Stimulated activated CD4-positive, alpha-beta T cell treated with anti-CD3 and anti-CD28 coated beads, Interleukin-15, amount 100 ng/mL, for 1 hour (primary cell): Measurements from ENCODE around the gene SRP72.

Experiments
- DNase-seq, 2 donors: peaks; one replicate each; pipeline ENCODE4 v3.0.0-alpha.2; 2020; ENCODE audit warnings: low read depth in 1 of 2, low spot score in 1 of 2

SRP72 gene

GRCh38 chr4:56544573-56545131 is 77.2 kb downstream of the SRP72 start:
- DNase-seq = peak; percentile 73 to 85

GRCh38 chr4:56550642-56551041 is 83.2 kb downstream of the SRP72 start:
- DNase-seq = no peak

GRCh38 chr4:56551516-56551915 is 84.1 kb downstream of the SRP72 start:
- no peak for DNase-seq

GRCh38 chr4:56552273-56552672 is 84.9 kb downstream of the SRP72 start:
- no peak for DNase-seq
